ENCODE measurements around the gene ADH6. TPM values are rescaled to one million over a fixed set of nuclear protein-coding genes. Genes with fewer than 3 reads are reported as not detected.

ADH6 gene
- total RNA-seq, 1 donor from 2014 or later: not detected

GRCh38 chr4:99185581-99185980 lies 33.5 kb downstream of the ADH6 start:
- Histone ChIP-seq H3K9me3 (no peaks in the 10 kb centered on the region), H3K4me3 (no peak overlapping the region), H3K4me1 (no peaks in the 10 kb centered on the region), H3K27ac (no peak overlapping the region), H3K27me3 (no peaks in the 10 kb centered on the region), H3K36me3 (no peaks in the 10 kb centered on the region)
- no peak for DNase-seq (ENCODE audit: extremely low spot score in 2 of 2)
- no peak for TF ChIP-seq CTCF (IDR thresholded peaks at IDR 0.05)
- TF ChIP-seq POLR2A (IDR thresholded peaks at IDR 0.05): no peak
- TF ChIP-seq POLR2AphosphoS5 (IDR thresholded peaks at IDR 0.05; ENCODE audit: insufficient read depth in 1 of 2, low read depth in 1 of 2): no peak
- intact Hi-C loops (cut with DNase I): no loop called here

GRCh38 chr4:99180382-99181070 lies 38.5 kb downstream of the ADH6 start:
- Histone ChIP-seq H3K4me1 (no peaks in the 10 kb centered on the region), H3K36me3 (peaks cover 0 to 4% of the 10 kb centered on the region in 2 donors), H3K27me3 (no peaks in the 10 kb centered on the region), H3K4me3 (no peak overlapping the region), H3K27ac (peak overlapping the region; percentile 19), H3K9me3 (no peaks in the 10 kb centered on the region)
- DNase-seq (ENCODE audit: extremely low spot score in 2 of 2): no peak
- intact Hi-C loops (cut with DNase I): no loop called here
- TF ChIP-seq POLR2AphosphoS5 (IDR thresholded peaks at IDR 0.05; ENCODE audit: insufficient read depth in 1 of 2, low read depth in 1 of 2): no peak
- TF ChIP-seq CTCF (IDR thresholded peaks at IDR 0.05): no peak
- TF ChIP-seq POLR2A (IDR thresholded peaks at IDR 0.05): no peak

- no peak for TF ChIP-seq POLR2AphosphoS5 (IDR thresholded peaks at IDR 0.05; ENCODE audit: insufficient read depth in 1 of 2, low read depth in 1 of 2)
- TF ChIP-seq CTCF (IDR thresholded peaks at IDR 0.05): no peak
- TF ChIP-seq POLR2A (IDR thresholded peaks at IDR 0.05): no peak
- intact Hi-C loops (cut with DNase I): no loop called here
Observed at GRCh38 chr4:99179626-99180025, 39.4 kb downstream of the ADH6 start.

GRCh38 chr4:99179178-99179577 lies 39.9 kb downstream of the ADH6 start:
- H3K4me3 ChIP-seq: no peak overlapping the region
- H3K9me3 ChIP-seq: no peaks in the 10 kb centered on the region
- H3K4me1 ChIP-seq: no peaks in the 10 kb centered on the region
- H3K36me3 ChIP-seq: peaks cover 0 to 4% of the 10 kb centered on the region in 2 donors
- no peak overlapping the region for H3K27ac ChIP-seq
- intact Hi-C loops (cut with DNase I): no loop called here
- DNase-seq (ENCODE audit: extremely low spot score in 2 of 2): no peak
- TF ChIP-seq CTCF (IDR thresholded peaks at IDR 0.05) (no peak), POLR2A (IDR thresholded peaks at IDR 0.05) (no peak), POLR2AphosphoS5 (IDR thresholded peaks at IDR 0.05; ENCODE audit: insufficient read depth in 1 of 2, low read depth in 1 of 2) (no peak)
- H3K27me3 ChIP-seq: no peaks in the 10 kb centered on the region

More at GRCh38 chr4:99179626-99180025, 39.4 kb downstream of the ADH6 start:
- Histone ChIP-seq H3K9me3 (no peaks in the 10 kb centered on the region), H3K27me3 (no peaks in the 10 kb centered on the region), H3K4me3 (no peak overlapping the region), H3K36me3 (peaks cover 0 to 4% of the 10 kb centered on the region in 2 donors), H3K27ac (no peak overlapping the region), H3K4me1 (no peaks in the 10 kb centered on the region)
- no peak for DNase-seq (ENCODE audit: extremely low spot score in 2 of 2)

- TF ChIP-seq POLR2A (IDR thresholded peaks at IDR 0.05) (no peak), POLR2AphosphoS5 (IDR thresholded peaks at IDR 0.05; ENCODE audit: insufficient read depth in 1 of 2, low read depth in 1 of 2) (no peak), CTCF (IDR thresholded peaks at IDR 0.05) (no peak)
- DNase-seq (ENCODE audit: extremely low spot score in 2 of 2): no peak
- Histone ChIP-seq H3K4me3 (no peak overlapping the region), H3K36me3 (no peaks in the 10 kb centered on the region), H3K27me3 (no peaks in the 10 kb centered on the region), H3K27ac (no peak overlapping the region), H3K9me3 (no peaks in the 10 kb centered on the region), H3K4me1 (no peaks in the 10 kb centered on the region)
- intact Hi-C loops (cut with DNase I): no loop called here
Observed at GRCh38 chr4:99166544-99166943, 52.5 kb downstream of the ADH6 start.

Data from vagina (tissue), 2 donors.